GM23248 (cell line): ENCODE measurements around the gene DOK1.

ENCODE experiments used
- EZH2 ChIP-seq: fragments of 200-600 bp; sonication (generic); IDR thresholded peaks from 2 replicates; pipeline ENCODE4 v1.6.1; 2018; ENCODE audit warnings: antibody characterized with exemption, mild to moderate bottlenecking; ENCODE audit not compliant: insufficient read depth, poor library complexity, severe bottlenecking
- EZH2phosphoT487 ChIP-seq: fragments of 200-600 bp; sonication (generic); IDR thresholded peaks from 2 replicates; pipeline ENCODE4 v1.6.1; 2018; ENCODE audit warnings: antibody characterized with exemption, moderate library complexity, mild to moderate bottlenecking, low read depth; ENCODE audit not compliant: insufficient read depth

- TF ChIP-seq EZH2 (no peak), EZH2phosphoT487 (no peak)
Observed at GRCh38 chr2:74556831-74557370, 2.4 kb downstream of the DOK1 start.
